Activated CD4-positive, alpha-beta memory T cell treated with anti-CD3 and anti-CD28 coated beads, Interleukin-2, amount 10 ng/mL, durations not matched to agents 7 days and 5 days (primary cell): ENCODE results near the gene ZNF292. TPM values are rescaled to one million over a fixed set of nuclear protein-coding genes. Genes with fewer than 3 reads are reported as not detected.
"Not testable (repeated sequence)": the region's sequence is repeated elsewhere in the genome, so short reads cannot be mapped to it uniquely, and the experiment has no call there.

Experiments used
- CTCF ChIA-PET: fragments of 350-600 bp; sonication (Branson Sonifier 250); formaldehyde crosslinking; loops from one replicate; lab custom pipeline; 2021; ENCODE audit warnings: antibody characterized with exemption, inconsistent platforms; lab: Charles Lee
- POLR2A ChIA-PET: fragments of 350-600 bp; sonication (Branson Sonifier 250); formaldehyde crosslinking; loops from one replicate; lab custom pipeline; 2021; ENCODE audit warnings: antibody characterized with exemption; lab: Charles Lee
- DNase-seq: peaks from one replicate; pipeline ENCODE4 v3.0.0-alpha.2; 2020
- H3K27ac Mint-ChIP-seq: one replicate; pipeline ENCODE4 v1.8.0; 2021; ENCODE audit warnings: mild to moderate bottlenecking, mixed read lengths
- H3K27me3 Mint-ChIP-seq: one replicate; pipeline ENCODE4 v1.8.0; 2021; ENCODE audit warnings: mixed read lengths
- H3K36me3 Mint-ChIP-seq: one replicate; pipeline ENCODE4 v1.8.0; 2021; ENCODE audit warnings: low read depth, mixed read lengths
- H3K4me1 Mint-ChIP-seq: one replicate; pipeline ENCODE4 v1.8.0; 2021; ENCODE audit warnings: mixed read lengths
- H3K4me3 Mint-ChIP-seq: one replicate; pipeline ENCODE4 v1.8.0; 2021; ENCODE audit warnings: mild to moderate bottlenecking, mixed read lengths
- H3K9me3 Mint-ChIP-seq: one replicate; pipeline ENCODE4 v1.8.0; 2021; ENCODE audit warnings: mixed read lengths
- total RNA-seq, 2 experiments: library from RNA; stranded (reverse); gene quantifications; one replicate each; pipeline ENCODE4 v1.2.3, GENCODE V29; 2021

ZNF292 gene
- total RNA-seq, 2 experiments from 2014 or later: 58.8 to 59.3 TPM

- peaks cover 48% of the 10 kb centered on the region for H3K4me1 Mint-ChIP-seq
- not testable (repeated sequence) for DNase-seq, H3K27me3 Mint-ChIP-seq, H3K9me3 Mint-ChIP-seq, H3K27ac Mint-ChIP-seq, H3K4me3 Mint-ChIP-seq
- peaks cover 17% of the 10 kb centered on the region for H3K36me3 Mint-ChIP-seq
- POLR2A ChIA-PET: interaction anchor here (1.2 to 1.6 kb wide), 2 partner anchors 43 to 46 kb away, joined by 3 to 4 read pairs; partner anchors contain the start of gene ZNF292
- CTCF ChIA-PET: interaction anchor here (1.4 kb wide), 1 partner anchor 9 kb away, joined by 6 read pairs; no protein-coding TSS in a partner anchor
Observed at GRCh38 chr6:87198022-87198810, 42.9 kb downstream of the ZNF292 start.

- POLR2A ChIA-PET: no interaction called here
- Mint-ChIP-seq H3K27me3 (no peaks in the 10 kb centered on the region), H3K27ac (no peak overlapping the region), H3K4me3 (no peak overlapping the region), H3K9me3 (no peaks in the 10 kb centered on the region), H3K4me1 (peaks cover 45% of the 10 kb centered on the region), H3K36me3 (peaks cover 24% of the 10 kb centered on the region)
- DNase-seq: no peak
- CTCF ChIA-PET: no interaction called here
Observed at GRCh38 chr6:87199787-87200186, 44.4 kb downstream of the ZNF292 start.

DNA sequence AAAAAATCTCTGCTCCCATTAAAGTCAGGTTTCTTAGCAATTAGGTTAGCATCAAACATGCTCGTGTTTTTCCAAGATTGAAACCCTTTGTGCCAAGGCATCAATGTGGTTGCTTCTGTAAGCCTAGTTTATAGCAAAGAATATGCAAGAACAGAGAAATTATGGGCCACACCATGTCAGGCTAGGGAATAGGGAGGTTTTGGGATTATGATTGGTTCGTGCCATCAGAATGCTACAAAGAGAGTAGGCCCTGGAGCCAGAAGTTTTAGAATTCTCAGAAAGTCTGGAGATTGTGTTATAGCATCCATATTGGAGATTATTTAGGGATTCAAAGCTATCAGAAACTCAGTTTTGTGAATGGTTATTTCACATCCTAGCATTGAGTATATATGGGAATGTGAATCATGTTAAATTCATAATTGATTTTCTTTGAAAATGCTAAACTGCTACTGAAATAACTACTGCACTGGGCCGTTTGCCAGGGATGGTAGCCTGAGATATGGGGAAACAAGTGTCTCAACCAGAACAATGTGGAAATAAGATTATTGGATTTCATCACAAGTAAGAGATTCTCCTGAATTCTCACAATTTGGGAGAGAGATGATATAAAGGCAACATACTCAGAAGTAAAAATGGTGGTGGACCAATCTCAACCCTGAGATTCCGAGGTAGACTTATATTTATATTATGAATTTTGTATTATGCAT, 45.3 kb downstream of the ZNF292 start:
- H3K27me3 Mint-ChIP-seq: no peaks in the 10 kb centered on the region
- no peaks in the 10 kb centered on the region for H3K9me3 Mint-ChIP-seq
- peaks cover 43% of the 10 kb centered on the region for H3K4me1 Mint-ChIP-seq
- ChIA-PET CTCF (no interaction called here), POLR2A (no interaction called here)
- H3K27ac Mint-ChIP-seq: no peak overlapping the region
- H3K36me3 Mint-ChIP-seq: peaks cover 28% of the 10 kb centered on the region
- H3K4me3 Mint-ChIP-seq: no peak overlapping the region
- no peak for DNase-seq

DNA sequence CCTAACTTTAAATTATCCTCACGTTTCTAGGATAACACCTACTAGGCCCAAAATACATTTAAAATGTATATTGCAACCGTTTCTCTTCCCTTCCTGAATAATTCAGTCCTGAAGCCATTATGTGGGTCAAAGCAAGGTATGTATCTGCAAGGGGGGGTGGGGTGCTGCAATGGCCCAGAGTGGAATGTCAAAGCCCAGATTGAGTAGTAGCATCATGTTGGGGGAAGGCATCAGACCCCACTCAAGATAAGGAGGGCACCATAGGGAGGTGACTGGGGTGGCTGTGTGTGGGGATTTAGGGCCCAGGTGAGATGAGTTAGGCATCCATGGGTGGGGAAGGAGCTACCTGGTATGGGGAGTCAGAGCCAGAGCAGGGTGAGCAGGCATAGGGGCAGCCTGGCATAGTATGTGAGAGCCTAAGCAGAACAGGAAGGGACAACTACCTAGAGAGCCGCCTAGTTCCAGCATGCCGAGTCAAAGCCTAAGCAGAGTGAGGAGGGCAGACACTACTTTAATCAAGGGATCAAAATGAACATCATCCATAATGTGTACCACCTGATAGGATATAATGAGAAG, 48.2 kb downstream of the ZNF292 start:
- H3K27ac Mint-ChIP-seq: no peak overlapping the region
- H3K9me3 Mint-ChIP-seq: no peaks in the 10 kb centered on the region
- ChIA-PET CTCF (no interaction called here), POLR2A (no interaction called here)
- DNase-seq: no peak
- no peak overlapping the region for H3K4me3 Mint-ChIP-seq
- peaks cover 37% of the 10 kb centered on the region for H3K4me1 Mint-ChIP-seq
- no peaks in the 10 kb centered on the region for H3K27me3 Mint-ChIP-seq
- peaks cover 44% of the 10 kb centered on the region for H3K36me3 Mint-ChIP-seq

GRCh38 chr6:87209812-87210211, 54.4 kb downstream of the ZNF292 start:
- Mint-ChIP-seq H3K27me3 (no peaks in the 10 kb centered on the region), H3K36me3 (peaks cover 40% of the 10 kb centered on the region), H3K9me3 (no peaks in the 10 kb centered on the region), H3K4me1 (peaks cover 33% of the 10 kb centered on the region), H3K27ac (no peak overlapping the region), H3K4me3 (no peak overlapping the region)
- DNase-seq: no peak
- CTCF ChIA-PET: no interaction called here
- POLR2A ChIA-PET: no interaction called here

DNA sequence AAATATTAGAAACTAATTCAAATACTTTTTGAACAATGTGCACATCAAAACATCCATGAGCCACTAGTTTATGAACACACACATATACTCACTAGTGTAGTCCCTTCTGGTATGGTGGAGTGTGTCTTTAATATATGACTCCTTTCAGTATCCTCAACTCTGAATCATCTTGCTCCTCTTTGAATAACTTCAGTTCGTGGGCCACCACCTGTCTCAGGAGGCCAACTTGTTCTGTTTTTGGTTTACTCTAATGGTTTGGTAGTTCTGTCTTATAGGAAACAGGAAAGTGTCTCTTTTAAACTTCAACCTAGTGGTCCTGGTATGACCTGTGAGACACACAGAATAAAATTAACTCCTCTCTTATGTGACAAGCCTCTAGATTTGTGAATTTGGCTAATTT, 55.6 kb downstream of the ZNF292 start:
- DNase-seq: no peak
- Mint-ChIP-seq H3K27ac (no peak overlapping the region), H3K27me3 (no peaks in the 10 kb centered on the region), H3K36me3 (peaks cover 32% of the 10 kb centered on the region), H3K4me1 (peaks cover 31% of the 10 kb centered on the region), H3K4me3 (no peak overlapping the region), H3K9me3 (no peaks in the 10 kb centered on the region)
- CTCF ChIA-PET: no interaction called here
- POLR2A ChIA-PET: no interaction called here

GRCh38 chr6:87212596-87212995, 57.2 kb downstream of the ZNF292 start:
- ChIA-PET POLR2A (interaction anchor here (0.6 kb wide), 1 partner anchor 1406 kb away, joined by 3 read pairs; no protein-coding TSS in a partner anchor), CTCF (interaction anchor here (1.2 kb wide), 1 partner anchor 9 kb away, joined by 3 read pairs; no protein-coding TSS in a partner anchor)
- no peak for DNase-seq
- H3K27me3 Mint-ChIP-seq: no peaks in the 10 kb centered on the region
- H3K4me3 Mint-ChIP-seq: no peak overlapping the region
- peaks cover 28% of the 10 kb centered on the region for H3K4me1 Mint-ChIP-seq
- no peak overlapping the region for H3K27ac Mint-ChIP-seq
- no peaks in the 10 kb centered on the region for H3K9me3 Mint-ChIP-seq
- H3K36me3 Mint-ChIP-seq: peaks cover 28% of the 10 kb centered on the region

DNA sequence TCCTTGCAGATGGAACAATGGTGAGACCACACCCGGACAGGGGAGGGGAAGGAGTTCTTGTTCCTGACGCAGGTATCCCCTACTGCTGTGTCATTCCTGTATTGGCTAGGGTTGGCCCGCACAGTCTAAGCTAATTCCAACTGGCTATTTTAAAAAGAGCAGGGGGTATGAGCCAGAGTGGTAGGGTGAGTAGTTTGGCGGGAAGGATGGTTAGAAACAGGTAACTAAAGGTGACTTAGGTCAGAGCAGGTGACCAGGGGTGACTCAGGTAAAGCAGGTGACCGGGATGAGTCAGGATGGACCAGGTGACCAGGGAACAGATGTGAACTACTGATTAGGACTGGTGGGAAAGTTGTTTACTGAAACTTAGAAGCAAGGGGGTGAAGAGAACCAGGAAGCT, 58.0 kb downstream of the ZNF292 start:
- Mint-ChIP-seq H3K9me3 (no peaks in the 10 kb centered on the region), H3K4me3 (no peak overlapping the region), H3K36me3 (peaks cover 31% of the 10 kb centered on the region), H3K4me1 (peaks cover 22% of the 10 kb centered on the region), H3K27ac (no peak overlapping the region), H3K27me3 (no peaks in the 10 kb centered on the region)
- CTCF ChIA-PET: interaction anchor here (0.5 kb wide), 1 partner anchor 16 kb away, joined by 3 read pairs; no protein-coding TSS in a partner anchor
- POLR2A ChIA-PET: no interaction called here
- no peak for DNase-seq

DNA sequence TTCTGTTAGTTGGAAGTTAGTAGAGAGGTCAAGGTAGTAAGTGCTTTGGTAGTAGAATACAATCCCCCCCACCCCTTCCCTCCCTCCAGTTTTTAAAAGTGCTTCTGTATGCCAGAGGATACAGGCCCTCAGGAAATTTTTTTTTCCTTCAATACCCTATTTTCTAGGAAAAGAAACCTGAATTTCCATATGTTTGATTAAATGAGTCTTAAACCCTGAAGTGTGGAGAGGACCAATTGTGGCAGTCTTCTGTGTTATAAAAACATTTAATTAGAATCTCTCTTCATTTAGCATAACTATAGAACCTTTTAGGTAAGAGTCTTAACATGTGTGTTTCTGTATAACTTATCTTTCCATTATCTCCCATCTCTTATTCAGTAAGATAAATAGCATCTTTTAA, 59.5 kb downstream of the ZNF292 start:
- DNase-seq: no peak
- CTCF ChIA-PET: no interaction called here
- peaks cover 27% of the 10 kb centered on the region for H3K36me3 Mint-ChIP-seq
- no peaks in the 10 kb centered on the region for H3K9me3 Mint-ChIP-seq
- H3K27ac Mint-ChIP-seq: no peak overlapping the region
- no peak overlapping the region for H3K4me3 Mint-ChIP-seq
- peaks cover 17% of the 10 kb centered on the region for H3K4me1 Mint-ChIP-seq
- POLR2A ChIA-PET: no interaction called here
- no peaks in the 10 kb centered on the region for H3K27me3 Mint-ChIP-seq

- no peak for DNase-seq
- no peaks in the 10 kb centered on the region for H3K4me1 Mint-ChIP-seq
- no peak overlapping the region for H3K4me3 Mint-ChIP-seq
- CTCF ChIA-PET: interaction anchor here (0.9 kb wide), 1 partner anchor 9 kb away, joined by 3 read pairs; no protein-coding TSS in a partner anchor
- no peaks in the 10 kb centered on the region for H3K9me3 Mint-ChIP-seq
- peaks cover 68% of the 10 kb centered on the region for H3K36me3 Mint-ChIP-seq
- no peaks in the 10 kb centered on the region for H3K27me3 Mint-ChIP-seq
- H3K27ac Mint-ChIP-seq: no peak overlapping the region
- POLR2A ChIA-PET: no interaction called here
Observed at GRCh38 chr6:87220997-87221396, 65.6 kb downstream of the ZNF292 start.

GRCh38 chr6:87222676-87223075, 67.3 kb downstream of the ZNF292 start:
- no peaks in the 10 kb centered on the region for H3K9me3 Mint-ChIP-seq
- POLR2A ChIA-PET: no interaction called here
- no peak overlapping the region for H3K27ac Mint-ChIP-seq
- CTCF ChIA-PET: no interaction called here
- H3K27me3 Mint-ChIP-seq: no peaks in the 10 kb centered on the region
- H3K36me3 Mint-ChIP-seq: peaks cover 67% of the 10 kb centered on the region
- no peak for DNase-seq
- H3K4me1 Mint-ChIP-seq: no peaks in the 10 kb centered on the region
- H3K4me3 Mint-ChIP-seq: no peak overlapping the region

- POLR2A ChIA-PET: no interaction called here
Observed at GRCh38 chr6:87224971-87225370, 69.6 kb downstream of the ZNF292 start.

GRCh38 chr6:87225511-87225910, 70.1 kb downstream of the ZNF292 start:
- no peak overlapping the region for H3K4me3 Mint-ChIP-seq
- POLR2A ChIA-PET: no interaction called here
- no peaks in the 10 kb centered on the region for H3K9me3 Mint-ChIP-seq
- CTCF ChIA-PET: no interaction called here
- peaks cover 72% of the 10 kb centered on the region for H3K36me3 Mint-ChIP-seq
- no peak overlapping the region for H3K27ac Mint-ChIP-seq
- DNase-seq: no peak
- H3K4me1 Mint-ChIP-seq: peaks cover 2% of the 10 kb centered on the region
- H3K27me3 Mint-ChIP-seq: no peaks in the 10 kb centered on the region

More at GRCh38 chr6:87224971-87225370, 69.6 kb downstream of the ZNF292 start:
- Mint-ChIP-seq H3K27me3 (no peaks in the 10 kb centered on the region), H3K36me3 (peaks cover 73% of the 10 kb centered on the region), H3K27ac (no peak overlapping the region), H3K4me3 (no peak overlapping the region), H3K4me1 (peaks cover 2% of the 10 kb centered on the region), H3K9me3 (no peaks in the 10 kb centered on the region)
- CTCF ChIA-PET: no interaction called here
- no peak for DNase-seq
